Activated CD4-positive, alpha-beta T cell treated with anti-CD3 and anti-CD28 coated beads for 24 hours (primary cell): ENCODE data around the gene PMCH.
"Not testable (repeated sequence)": the region's sequence is repeated elsewhere in the genome, so short reads cannot be mapped to it uniquely, and the experiment has no call there.

Experiments used
- DNase-seq, 2 donors: peaks; one replicate each; pipeline ENCODE4 v3.0.0-alpha.2; 2020; ENCODE audit warnings: low read depth in 2 of 2

PMCH gene

DNA sequence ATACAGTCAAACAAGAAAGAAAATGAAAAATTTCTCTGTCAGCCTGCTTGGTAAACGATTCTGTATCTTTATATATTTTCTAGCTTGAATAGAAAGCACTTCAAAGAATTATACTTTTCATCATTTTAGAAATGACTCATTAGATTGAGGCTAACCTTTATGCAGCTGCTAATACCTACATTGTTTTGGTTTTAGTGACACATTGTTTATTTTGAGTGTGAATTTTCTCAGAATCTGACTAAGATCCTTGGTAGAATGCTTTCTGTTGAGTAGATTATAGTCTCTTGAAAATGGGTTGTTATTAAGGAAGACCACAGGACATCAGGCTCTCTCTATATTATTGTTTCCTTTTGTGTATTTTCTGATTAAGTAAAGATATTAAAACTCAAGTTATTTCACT is at the start of gene PMCH:
Gene PMCH (minus strand): TSS at position 45 of the 400 bp plus-strand sequence. CDS start 63 bp downstream, outside the sequence.
- DNase-seq: no peak

- DNase-seq: not testable (repeated sequence)
Observed at GRCh38 chr12:102240859-102241258, 43.2 kb upstream of the PMCH start.

- no peak for DNase-seq
Observed at GRCh38 chr12:102234599-102234998, 37.0 kb upstream of the PMCH start.

- DNase-seq: no peak
Observed at GRCh38 chr12:102232446-102232845, 34.8 kb upstream of the PMCH start.

DNA sequence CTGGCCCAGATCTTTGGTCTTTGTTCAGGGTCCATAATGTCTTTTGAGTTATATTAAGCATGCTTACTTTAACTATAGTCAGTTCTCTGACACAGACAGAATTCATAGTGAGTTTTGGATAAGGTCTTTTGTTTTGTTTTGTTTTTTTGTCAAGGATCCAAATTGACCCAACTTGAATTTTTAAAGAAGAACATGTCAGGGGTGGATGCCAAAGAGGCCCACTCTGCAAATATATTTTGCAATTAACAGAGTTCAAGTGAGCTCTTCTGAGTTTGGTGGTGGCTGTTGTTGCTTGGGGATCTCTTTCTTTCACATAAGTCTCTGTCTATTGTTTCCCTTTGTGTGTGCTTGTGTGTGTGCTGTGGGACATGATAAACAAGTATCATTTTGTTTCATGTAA is 34.4 kb upstream of the PMCH start:
- DNase-seq: no peak

DNA sequence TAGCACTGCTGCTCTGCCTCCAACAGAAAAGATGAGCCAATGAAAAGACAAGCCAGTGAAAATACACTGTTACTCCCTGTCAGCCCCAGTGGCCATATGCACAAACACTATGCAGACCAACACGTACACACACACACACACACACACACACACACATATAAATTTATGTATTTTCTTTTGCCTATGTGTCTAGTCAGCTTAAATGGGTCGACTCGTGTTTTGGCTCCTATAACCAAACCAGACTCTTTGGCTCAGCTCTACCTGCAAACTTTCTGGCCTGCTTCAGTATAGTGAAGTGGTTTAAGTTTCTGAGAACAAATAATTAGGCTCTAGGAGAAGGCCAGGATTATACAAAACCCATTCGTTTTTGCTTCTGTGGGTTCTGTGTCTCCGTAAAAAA is 30.3 kb upstream of the PMCH start:
- DNase-seq: no peak

- DNase-seq: no peak
Observed at GRCh38 chr12:102220736-102221135, 23.1 kb upstream of the PMCH start.

DNA sequence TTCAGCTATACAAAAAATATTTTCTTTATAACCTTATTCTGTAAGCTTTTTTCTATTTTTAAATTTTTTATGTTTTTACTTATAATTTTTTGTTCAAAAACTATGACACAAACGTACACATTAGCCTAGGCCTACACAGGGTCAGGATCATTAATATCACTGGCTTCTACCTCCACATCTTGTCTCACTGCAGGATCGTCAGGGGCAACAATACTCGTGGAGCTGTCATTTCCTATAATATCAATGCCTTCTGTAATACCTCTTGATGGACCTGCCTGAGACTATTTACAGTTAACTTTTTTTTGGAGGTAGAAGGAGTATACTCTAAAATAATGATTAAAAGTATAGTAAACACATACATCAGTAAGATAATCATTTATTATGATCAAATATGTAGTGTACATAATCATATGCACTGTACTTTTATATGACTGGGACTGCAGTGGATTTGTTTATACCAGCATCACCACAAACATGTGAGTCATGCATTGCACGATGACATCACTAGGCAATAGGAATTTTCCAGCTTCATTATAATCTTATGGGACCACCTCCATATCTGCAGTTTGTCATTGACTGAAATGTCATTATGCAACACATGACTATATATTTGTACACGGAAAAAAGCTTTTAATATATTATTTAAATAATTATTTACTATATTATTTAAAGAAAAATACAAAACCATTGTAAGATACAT is 18.5 kb upstream of the PMCH start:
- DNase-seq: no peak

GRCh38 chr12:102204025-102204424 is 6.4 kb upstream of the PMCH start:
- DNase-seq: no peak

DNA sequence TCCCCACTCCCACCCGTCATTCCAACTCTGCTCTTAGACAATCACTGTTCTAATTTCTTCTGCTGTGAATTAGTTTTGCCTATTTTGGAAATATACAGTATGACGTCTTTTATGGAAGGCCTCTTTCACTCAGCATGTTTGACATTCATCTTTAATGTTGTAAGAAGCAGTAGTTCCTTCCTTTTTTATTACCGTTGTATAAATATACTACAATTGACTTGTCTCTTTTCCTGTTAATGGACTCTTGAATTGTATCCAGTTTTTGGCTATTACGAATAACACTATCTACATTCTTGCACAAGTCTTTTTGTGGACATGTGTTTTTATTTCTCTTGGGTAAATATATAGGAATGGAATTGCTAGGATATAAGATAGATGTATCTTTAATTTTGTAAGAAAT is 4.9 kb upstream of the PMCH start:
- DNase-seq: no peak

- no peak for DNase-seq
Observed at GRCh38 chr12:102201436-102202061, 3.9 kb upstream of the PMCH start.

DNA sequence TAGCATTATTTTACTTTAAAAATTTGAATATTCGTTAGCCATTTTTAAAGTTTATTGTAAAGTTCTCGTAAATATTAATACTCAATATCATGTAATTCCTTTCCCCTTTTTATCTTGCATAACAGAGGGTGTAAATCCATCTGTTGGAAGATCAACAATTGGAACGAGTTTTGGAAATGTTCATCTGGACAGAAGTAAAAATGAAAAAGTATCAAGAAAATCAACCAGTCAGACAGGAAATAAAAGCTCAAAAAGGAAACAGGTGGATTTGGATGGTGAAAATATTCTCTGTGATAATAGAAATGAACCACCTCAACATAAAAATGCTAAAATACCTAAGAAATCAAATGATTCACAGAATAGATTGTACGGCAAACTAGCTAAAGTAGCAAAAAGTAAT is 1.8 kb downstream of the PMCH start:
- no peak for DNase-seq

DNA sequence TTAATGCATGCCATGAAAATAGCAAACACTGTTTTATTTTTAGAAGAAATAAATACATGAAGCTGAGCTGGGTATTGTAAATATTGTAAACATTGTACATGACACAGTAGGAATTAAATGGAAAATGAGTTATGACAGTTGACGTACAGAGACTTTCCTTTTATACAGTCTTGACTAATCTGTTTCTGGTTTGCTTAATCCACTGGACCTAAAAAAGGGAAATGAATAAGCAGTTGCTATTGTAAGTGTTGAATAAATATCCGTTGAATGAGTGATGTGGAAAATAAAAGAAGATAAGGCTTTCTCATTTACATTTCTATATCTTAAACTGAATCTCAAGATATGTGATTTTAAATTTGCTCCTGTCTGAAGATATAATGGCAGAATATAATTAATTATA is 15.0 kb downstream of the PMCH start:
- DNase-seq: no peak

DNA sequence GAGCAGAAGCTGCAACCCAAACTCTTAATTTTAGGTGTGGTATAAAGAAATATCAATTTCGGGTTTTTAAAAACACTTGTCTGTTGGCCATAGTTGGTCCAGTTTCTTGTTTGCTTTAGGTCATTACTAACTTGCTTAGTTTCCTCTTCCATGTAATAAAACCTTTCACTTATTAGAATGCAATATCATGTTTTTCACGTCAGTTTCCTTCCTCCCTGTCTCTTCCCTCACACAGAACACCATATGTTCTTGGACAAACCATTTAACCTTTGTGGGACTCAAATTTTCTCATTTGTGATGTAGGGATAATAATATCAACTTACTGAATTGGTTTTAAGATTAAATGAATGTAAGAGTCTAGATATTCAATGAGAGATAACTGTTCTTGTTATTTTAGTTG is 22.9 kb downstream of the PMCH start:
- no peak for DNase-seq

GRCh38 chr12:102174117-102174516 is 23.5 kb downstream of the PMCH start:
- DNase-seq: no peak

DNA sequence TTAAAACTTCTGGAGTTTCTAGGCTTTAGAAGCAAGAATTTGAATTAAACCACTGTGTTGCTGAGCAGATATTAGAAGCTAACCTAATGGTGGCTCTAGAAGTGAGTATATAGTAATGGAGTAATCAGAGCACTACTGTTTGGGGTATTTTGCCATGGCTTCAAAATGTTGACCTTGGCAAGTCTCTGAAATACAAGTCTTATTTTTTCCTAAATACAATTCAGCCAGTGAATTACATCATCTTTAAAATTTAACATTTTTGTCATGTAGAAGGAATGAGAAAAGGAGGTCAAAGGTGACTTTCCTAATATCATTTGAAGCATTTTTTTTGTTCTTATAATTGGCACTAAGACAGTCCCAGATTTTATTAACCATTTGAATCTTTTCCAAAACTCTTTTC is 25.2 kb downstream of the PMCH start:
- no peak for DNase-seq

GRCh38 chr12:102171951-102172350 is 25.7 kb downstream of the PMCH start:
- DNase-seq: no peak

GRCh38 chr12:102169922-102170621 is 27.6 kb downstream of the PMCH start:
- no peak for DNase-seq

GRCh38 chr12:102167821-102168604 is 29.6 kb downstream of the PMCH start:
- DNase-seq: no peak

DNA sequence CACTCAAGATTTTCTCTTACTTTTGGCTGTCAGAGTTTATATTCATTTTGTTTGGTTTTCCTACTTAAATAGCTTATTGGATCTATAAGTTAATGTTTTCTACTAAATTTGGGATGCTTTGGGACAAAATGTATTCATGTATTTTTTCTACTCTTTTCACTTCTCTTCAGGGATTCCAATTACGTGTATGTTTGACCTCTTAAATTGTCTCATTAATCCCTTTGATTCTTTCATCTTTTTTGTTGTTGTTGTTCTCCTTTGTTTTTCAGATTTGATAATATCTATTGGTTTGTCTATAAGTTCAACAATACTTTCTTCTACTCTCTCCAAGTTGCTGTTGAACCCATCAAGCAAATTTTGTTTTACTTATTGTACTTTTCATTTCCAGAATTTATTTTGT is 34.2 kb downstream of the PMCH start:
- DNase-seq: no peak

GRCh38 chr12:102155206-102155605 is 42.4 kb downstream of the PMCH start:
- DNase-seq: not testable (repeated sequence)

- not testable (repeated sequence) for DNase-seq
Observed at GRCh38 chr12:102147062-102147587, 50.5 kb downstream of the PMCH start.
